OCI-LY1 (cell line): ENCODE data around the gene CHEK2.

Experiments
- H2AFZ ChIP-seq: fragments of 200-600 bp; sonication (generic), shearing (Covaris generic); 2 replicates; pipeline ENCODE4 v1.6.0; 2014; ENCODE audit warnings: antibody characterized with exemption, mild to moderate bottlenecking, low read length
- H3F3A ChIP-seq: fragments of 200-600 bp; sonication (generic), shearing (Covaris generic); 2 replicates; pipeline ENCODE4 v1.6.0; 2014; ENCODE audit warnings: mild to moderate bottlenecking, antibody characterized with exemption, low read length, moderate library complexity; ENCODE audit not compliant: insufficient read depth
- H3K27ac ChIP-seq: fragments of 200-600 bp; sonication (generic); 2 replicates; pipeline ENCODE4 v1.5.1; 2014; ENCODE audit warnings: low read length, mixed run types, mild to moderate bottlenecking, low read depth; ENCODE audit not compliant: poor library complexity, severe bottlenecking
- H3K27me3 ChIP-seq: fragments of 200-600 bp; sonication (generic); 2 replicates; pipeline ENCODE4 v1.6.0; 2014; ENCODE audit warnings: antibody characterized with exemption, mild to moderate bottlenecking, low read length, moderate library complexity; ENCODE audit not compliant: insufficient read depth
- H3K36me3 ChIP-seq: fragments of 200-600 bp; sonication (generic); 2 replicates; pipeline ENCODE4 v1.6.1; 2014; ENCODE audit warnings: mild to moderate bottlenecking, antibody characterized with exemption, low read length, moderate library complexity, mixed read lengths; ENCODE audit not compliant: insufficient read depth
- H3K4me1 ChIP-seq: fragments of 200-600 bp; sonication (generic); 2 replicates; pipeline ENCODE4 v1.5.1; 2014; ENCODE audit warnings: mild to moderate bottlenecking, low read length, moderate library complexity; ENCODE audit not compliant: insufficient read depth, severe bottlenecking
- H3K4me2 ChIP-seq: fragments of 200-600 bp; sonication (generic), shearing (Covaris generic); 2 replicates; pipeline ENCODE4 v1.6.1; 2014; ENCODE audit warnings: low read length
- H3K4me3 ChIP-seq: fragments of 200-600 bp; sonication (generic); 2 replicates; pipeline ENCODE4 v1.5.1; 2014; ENCODE audit warnings: low read length, low read depth, mild to moderate bottlenecking, mixed read lengths; ENCODE audit not compliant: poor library complexity, severe bottlenecking
- H3K79me2 ChIP-seq: fragments of 200-600 bp; shearing (Covaris generic); 2 replicates; pipeline ENCODE4 v1.6.1; 2016; ENCODE audit warnings: mixed run types, low read length, mixed read lengths; ENCODE audit not compliant: insufficient read depth
- H3K9ac ChIP-seq: fragments of 200-600 bp; sonication (generic), shearing (Covaris generic); 2 replicates; pipeline ENCODE4 v1.6.1; 2014; ENCODE audit warnings: mild to moderate bottlenecking, low read length, mixed read lengths
- H3K9me2 ChIP-seq: fragments of 200-600 bp; sonication (generic), shearing (Covaris generic); 2 replicates; pipeline ENCODE4 v1.6.1; 2014; ENCODE audit warnings: low read depth, mild to moderate bottlenecking, low read length, mixed read lengths
- H3K9me3 ChIP-seq: fragments of 200-600 bp; shearing (Covaris generic); 2 replicates; pipeline ENCODE4 v1.6.1; 2014; ENCODE audit warnings: low read length, mixed read lengths
- H4K20me1 ChIP-seq: fragments of 200-600 bp; sonication (generic), shearing (Covaris generic); 2 replicates; pipeline ENCODE4 v1.6.0; 2016; ENCODE audit warnings: mild to moderate bottlenecking, low read length; ENCODE audit not compliant: insufficient read depth
- CTCF ChIP-seq: fragments of 200-600 bp; sonication (generic), shearing (Covaris generic); IDR thresholded peaks from 2 replicates; pipeline ENCODE4 v1.5.1; 2017; ENCODE audit warnings: mild to moderate bottlenecking, antibody characterized with exemption, low read length, moderate library complexity, mixed read lengths
- EZH2 ChIP-seq: fragments of 200-600 bp; sonication (generic), shearing (Covaris generic); IDR thresholded peaks from 2 replicates; pipeline ENCODE4 v1.8.0; 2017; ENCODE audit warnings: borderline replicate concordance, mixed run types, mild to moderate bottlenecking, antibody characterized with exemption, low read length, moderate library complexity, mixed read lengths

CHEK2 gene

GRCh38 chr22:28741785-28742561, at the start of gene CHEK2, which contains the start of gene HSCB:
TSS of gene CHEK2 (minus strand) at chr22:28741820. CDS start at chr22:28734721, 7,099 bp downstream.
TSS of gene HSCB (plus strand) at chr22:28742039. CDS start at chr22:28742096, 57 bp downstream.
- H4K20me1 ChIP-seq: no peaks in the 10 kb centered on the region
- peaks cover 43% of the 10 kb centered on the region for H3K36me3 ChIP-seq
- no peaks in the 10 kb centered on the region for H3K9me3 ChIP-seq
- H3F3A ChIP-seq: no peaks in the 10 kb centered on the region
- peak within 1 kb of the TSS; percentile 70 for H3K4me2 ChIP-seq
- H3K27me3 ChIP-seq: no peaks in the 10 kb centered on the region
- H3K9ac ChIP-seq: peak within 1 kb of the TSS; percentile 87
- peaks cover 23% of the 10 kb centered on the region for H3K4me1 ChIP-seq
- H2AFZ ChIP-seq: peak within 1 kb of the TSS; percentile 14; the same call in 1 of the 2 replicates
- peak within 1 kb of the TSS; percentile 83 for H3K4me3 ChIP-seq
- H3K79me2 ChIP-seq: peaks cover 25% of the 10 kb centered on the region
- H3K27ac ChIP-seq: peak within 1 kb of the TSS; percentile 77
- no peaks in the 10 kb centered on the region for H3K9me2 ChIP-seq
- TF ChIP-seq CTCF: no peak
- TF ChIP-seq EZH2: no peak

GRCh38 chr22:28791124-28791523, 49.5 kb upstream of the CHEK2 start:
- H3K4me2 ChIP-seq: no peak overlapping the region
- H3K36me3 ChIP-seq: peaks cover 57% of the 10 kb centered on the region
- H3F3A ChIP-seq: no peaks in the 10 kb centered on the region
- H3K27ac ChIP-seq: no peak overlapping the region
- no peak overlapping the region for H3K4me3 ChIP-seq
- H2AFZ ChIP-seq: no peak overlapping the region
- H4K20me1 ChIP-seq: no peaks in the 10 kb centered on the region
- no peak overlapping the region for H3K9ac ChIP-seq
- H3K9me3 ChIP-seq: no peaks in the 10 kb centered on the region
- H3K9me2 ChIP-seq: no peaks in the 10 kb centered on the region
- H3K79me2 ChIP-seq: no peaks in the 10 kb centered on the region
- TF ChIP-seq EZH2 (no peak), CTCF (no peak)
- no peaks in the 10 kb centered on the region for H3K27me3 ChIP-seq
- peaks cover 25% of the 10 kb centered on the region for H3K4me1 ChIP-seq

- Histone ChIP-seq H3K9me2 (no peaks in the 10 kb centered on the region), H3K79me2 (no peaks in the 10 kb centered on the region), H3K27ac (no peak overlapping the region), H3K4me1 (peaks cover 25% of the 10 kb centered on the region), H3K9me3 (no peaks in the 10 kb centered on the region), H2AFZ (no peak overlapping the region), H4K20me1 (no peaks in the 10 kb centered on the region), H3K9ac (no peak overlapping the region), H3K4me3 (no peak overlapping the region), H3K36me3 (peaks cover 57% of the 10 kb centered on the region), H3F3A (no peaks in the 10 kb centered on the region), H3K4me2 (no peak overlapping the region), H3K27me3 (no peaks in the 10 kb centered on the region)
- no peak for TF ChIP-seq CTCF
Measured at GRCh38 chr22:28788601-28789000, 47.0 kb upstream of the CHEK2 start.
